ENCODE results near the gene MMEL1. TPM values are rescaled to one million over a fixed set of nuclear protein-coding genes. Genes with fewer than 3 reads are reported as not detected.
"Not testable (repeated sequence)": the region's sequence is repeated elsewhere in the genome, so short reads cannot be mapped to it uniquely, and the experiment has no call there.

MMEL1 gene
- total RNA-seq, 2 donors from 2014 or later = 0.54 to 0.87 TPM

GRCh38 chr1:2636733-2637132 is 3.9 kb upstream of the MMEL1 start:
- no peak for ATAC-seq (replicated peaks)
- Mint-ChIP-seq H3K9me3 (no peaks in the 10 kb centered on the region), H3K4me3 (no peak overlapping the region), H3K27me3 (peaks cover under 1% of the 10 kb centered on the region), H3K27ac (no peak overlapping the region), H3K4me1 (no peaks in the 10 kb centered on the region), H3K36me3 (ENCODE audit: low read depth) (no peaks in the 10 kb centered on the region)

GRCh38 chr1:2635361-2636010 is 2.7 kb upstream of the MMEL1 start:
- Mint-ChIP-seq H3K9me3 (no peaks in the 10 kb centered on the region), H3K36me3 (ENCODE audit: low read depth) (no peaks in the 10 kb centered on the region), H3K4me3 (no peak overlapping the region), H3K27ac (no peak overlapping the region), H3K27me3 (peaks cover 4% of the 10 kb centered on the region), H3K4me1 (no peaks in the 10 kb centered on the region)
- no peak for ATAC-seq (replicated peaks)

DNA sequence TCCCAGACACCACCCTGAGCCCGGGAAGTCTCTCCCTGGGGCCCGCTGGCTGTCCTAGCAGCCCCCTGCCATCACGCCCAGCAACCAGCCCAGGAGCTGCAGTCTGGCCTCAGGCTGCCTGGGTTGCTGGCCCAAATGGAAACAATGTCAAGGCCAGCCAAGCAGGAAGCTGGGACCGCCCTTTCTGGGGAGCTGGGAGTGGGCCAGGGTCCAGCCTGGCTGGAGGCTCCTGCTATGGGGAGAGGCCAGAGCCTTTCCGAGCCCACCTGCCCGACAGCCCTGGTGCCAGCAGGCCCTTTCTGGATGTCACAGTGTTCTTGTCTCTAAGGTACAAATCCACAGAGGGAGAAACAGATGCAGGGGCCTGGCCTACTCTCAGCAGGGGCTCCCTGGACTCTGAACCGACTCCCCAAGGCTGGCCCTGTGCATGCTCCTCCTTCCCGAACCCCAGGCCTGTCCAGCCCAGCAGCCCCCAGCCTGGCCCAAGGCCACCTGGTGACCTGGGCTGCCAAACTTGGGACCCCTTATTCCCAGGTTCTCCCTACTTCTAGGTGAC is 1.2 kb upstream of the MMEL1 start:
- Mint-ChIP-seq H3K9me3 (no peaks in the 10 kb centered on the region), H3K27me3 (peaks cover 12% of the 10 kb centered on the region), H3K4me1 (no peaks in the 10 kb centered on the region), H3K4me3 (no peak overlapping the region), H3K27ac (no peak overlapping the region), H3K36me3 (ENCODE audit: low read depth) (no peaks in the 10 kb centered on the region)
- no peak for ATAC-seq (replicated peaks)

DNA sequence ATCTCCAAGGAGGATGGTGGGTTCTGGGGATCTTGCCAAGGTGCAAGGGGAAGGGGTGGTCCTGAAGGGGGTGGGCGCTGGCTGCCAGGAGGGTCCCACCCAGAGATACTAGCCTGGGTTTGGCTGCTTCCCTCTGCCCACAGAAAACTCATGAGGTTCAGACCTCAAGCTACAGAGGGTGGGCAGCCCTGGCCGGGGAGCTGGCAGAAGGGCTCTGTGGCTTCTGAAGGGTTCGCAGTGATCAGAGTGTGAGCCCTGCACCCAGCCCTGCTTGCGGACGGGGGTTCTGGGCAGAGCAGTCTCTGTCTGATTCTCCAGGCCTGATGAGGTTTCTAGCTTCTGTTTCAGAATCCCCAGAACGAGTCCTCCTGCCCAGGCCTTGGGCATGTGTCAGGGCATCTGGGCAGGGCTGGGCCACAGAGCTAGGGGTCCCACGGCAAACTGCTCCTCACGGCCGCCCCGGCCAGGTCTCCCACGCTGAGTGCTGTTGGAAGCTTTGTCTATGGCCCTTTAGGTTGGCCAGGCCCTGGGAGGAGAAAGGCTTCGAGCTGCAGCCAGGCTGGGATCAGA is 635 bp upstream of the MMEL1 start:
- ATAC-seq (replicated peaks) = no peak
- no peak overlapping the region for H3K27ac Mint-ChIP-seq
- no peak overlapping the region for H3K4me3 Mint-ChIP-seq
- H3K27me3 Mint-ChIP-seq = peaks cover 12% of the 10 kb centered on the region
- no peaks in the 10 kb centered on the region for H3K4me1 Mint-ChIP-seq
- no peaks in the 10 kb centered on the region for H3K9me3 Mint-ChIP-seq
- H3K36me3 Mint-ChIP-seq (ENCODE audit: low read depth) = no peaks in the 10 kb centered on the region

DNA sequence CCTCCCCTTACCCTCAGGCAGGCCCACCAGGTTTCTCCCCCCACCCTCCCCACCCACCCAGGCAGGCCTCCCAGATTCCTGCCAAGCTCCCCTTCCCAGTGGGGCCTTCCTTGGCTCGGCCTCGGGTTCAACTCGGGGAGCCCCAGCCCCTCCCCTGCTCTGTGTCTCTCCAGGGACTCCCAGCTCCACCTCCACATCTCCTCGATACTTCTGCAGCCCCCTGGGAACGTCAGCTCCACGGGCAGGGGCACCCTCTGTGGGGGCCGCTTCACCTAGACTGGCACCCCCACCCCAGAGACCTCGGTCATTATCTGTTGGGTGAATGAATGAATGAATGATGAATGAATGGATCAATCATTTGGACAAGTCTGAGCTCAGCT is 775 bp downstream of the MMEL1 start:
- Mint-ChIP-seq H3K27me3 (peaks cover 18% of the 10 kb centered on the region), H3K27ac (no peak overlapping the region)

DNA sequence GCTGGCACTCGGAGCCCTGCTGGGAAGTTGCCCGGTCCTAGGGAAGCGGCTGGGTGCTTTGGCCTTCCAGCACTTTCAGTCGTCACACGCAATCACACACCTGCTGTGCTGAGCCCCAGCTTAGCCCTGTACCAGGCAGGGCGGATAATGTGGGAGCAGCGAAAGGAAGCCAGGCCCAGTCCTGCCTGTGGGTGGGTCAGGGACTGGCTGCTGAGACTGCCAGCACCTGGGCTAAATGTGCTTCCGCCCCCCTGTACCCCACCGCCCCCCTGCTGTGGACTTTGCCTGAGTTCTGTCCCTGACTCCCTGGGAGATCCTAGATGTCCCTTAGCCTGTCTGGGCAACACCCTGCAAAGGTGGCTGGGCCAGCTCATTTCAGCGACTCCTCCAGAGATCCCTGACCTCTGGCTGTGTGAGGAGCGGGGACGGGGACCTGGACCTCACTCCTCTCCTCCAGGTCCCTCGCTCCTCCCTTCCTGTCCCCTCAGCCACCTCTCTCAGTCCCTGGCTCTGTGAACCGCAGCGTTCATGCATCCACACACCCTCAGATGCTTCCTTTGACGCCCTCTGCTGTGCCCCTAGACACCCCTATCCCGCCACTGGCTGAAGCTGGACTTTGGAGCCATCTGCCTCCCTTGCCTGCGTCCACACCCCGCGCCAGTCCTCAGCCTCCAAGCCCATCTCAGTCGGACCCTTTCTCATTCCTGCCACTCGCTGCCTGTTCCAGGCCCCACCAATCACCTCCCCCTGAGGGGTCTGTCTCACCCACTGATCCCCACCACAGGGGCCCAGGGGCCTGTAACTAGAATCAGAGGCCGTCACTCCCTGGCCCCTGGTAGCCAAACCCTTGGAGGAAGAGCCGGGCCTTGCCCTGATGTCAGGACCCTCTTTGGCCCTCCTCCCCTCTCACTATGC is 1.4 kb downstream of the MMEL1 start:
- no peaks in the 10 kb centered on the region for H3K9me3 Mint-ChIP-seq
- H3K4me3 Mint-ChIP-seq = no peak overlapping the region
- ATAC-seq (replicated peaks) = no peak
- peaks cover 24% of the 10 kb centered on the region for H3K27me3 Mint-ChIP-seq
- H3K4me1 Mint-ChIP-seq = no peaks in the 10 kb centered on the region
- no peak overlapping the region for H3K27ac Mint-ChIP-seq
- H3K36me3 Mint-ChIP-seq (ENCODE audit: low read depth) = no peaks in the 10 kb centered on the region

More for the DNA sequence above, 775 bp downstream of the MMEL1 start:
- Mint-ChIP-seq H3K9me3 (no peaks in the 10 kb centered on the region), H3K4me3 (no peak overlapping the region), H3K4me1 (no peaks in the 10 kb centered on the region), H3K36me3 (ENCODE audit: low read depth) (no peaks in the 10 kb centered on the region)
- no peak for ATAC-seq (replicated peaks)

DNA sequence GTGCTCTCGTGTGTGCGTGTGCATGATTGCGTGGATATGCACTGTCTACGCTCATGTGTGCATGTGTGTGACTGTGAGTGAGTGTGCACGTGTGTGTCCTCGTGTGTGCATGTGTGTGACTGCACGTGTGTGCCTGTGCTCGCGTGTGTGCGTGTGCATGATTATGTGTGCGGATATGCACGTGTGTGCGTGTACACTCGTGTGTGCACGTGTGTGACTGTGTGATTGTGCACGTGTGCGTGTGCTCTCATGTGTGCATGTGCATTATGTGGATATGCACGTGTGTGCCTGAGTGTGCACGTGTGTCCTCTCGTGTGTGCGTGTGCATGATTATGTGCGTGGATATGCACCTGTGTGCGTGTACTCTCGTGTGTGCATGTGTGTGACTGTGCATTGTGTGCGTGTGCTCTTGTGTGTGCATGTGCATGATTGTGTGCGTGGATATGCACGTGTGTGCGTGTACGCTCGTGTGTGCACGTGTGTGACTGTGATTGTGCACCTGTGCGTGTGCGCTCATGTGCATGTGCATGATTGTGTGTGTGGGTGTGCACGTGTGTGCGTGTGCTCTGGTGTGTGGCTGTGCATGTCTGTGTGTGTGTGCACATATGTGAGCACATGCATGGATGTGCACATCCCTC is 2.2 kb downstream of the MMEL1 start:
- no peak overlapping the region for H3K27ac Mint-ChIP-seq
- no peak overlapping the region for H3K4me3 Mint-ChIP-seq
- H3K36me3 Mint-ChIP-seq (ENCODE audit: low read depth) = no peaks in the 10 kb centered on the region
- no peaks in the 10 kb centered on the region for H3K4me1 Mint-ChIP-seq
- no peak for ATAC-seq (replicated peaks)
- peaks cover 32% of the 10 kb centered on the region for H3K27me3 Mint-ChIP-seq
- H3K9me3 Mint-ChIP-seq = no peaks in the 10 kb centered on the region

GRCh38 chr1:2629627-2630497 is 3.0 kb downstream of the MMEL1 start:
- ATAC-seq (replicated peaks) = no peak
- Mint-ChIP-seq H3K27ac (no peak overlapping the region), H3K36me3 (ENCODE audit: low read depth) (no peaks in the 10 kb centered on the region), H3K4me3 (no peak overlapping the region), H3K27me3 (peaks cover 34% of the 10 kb centered on the region), H3K9me3 (no peaks in the 10 kb centered on the region), H3K4me1 (no peaks in the 10 kb centered on the region)

DNA sequence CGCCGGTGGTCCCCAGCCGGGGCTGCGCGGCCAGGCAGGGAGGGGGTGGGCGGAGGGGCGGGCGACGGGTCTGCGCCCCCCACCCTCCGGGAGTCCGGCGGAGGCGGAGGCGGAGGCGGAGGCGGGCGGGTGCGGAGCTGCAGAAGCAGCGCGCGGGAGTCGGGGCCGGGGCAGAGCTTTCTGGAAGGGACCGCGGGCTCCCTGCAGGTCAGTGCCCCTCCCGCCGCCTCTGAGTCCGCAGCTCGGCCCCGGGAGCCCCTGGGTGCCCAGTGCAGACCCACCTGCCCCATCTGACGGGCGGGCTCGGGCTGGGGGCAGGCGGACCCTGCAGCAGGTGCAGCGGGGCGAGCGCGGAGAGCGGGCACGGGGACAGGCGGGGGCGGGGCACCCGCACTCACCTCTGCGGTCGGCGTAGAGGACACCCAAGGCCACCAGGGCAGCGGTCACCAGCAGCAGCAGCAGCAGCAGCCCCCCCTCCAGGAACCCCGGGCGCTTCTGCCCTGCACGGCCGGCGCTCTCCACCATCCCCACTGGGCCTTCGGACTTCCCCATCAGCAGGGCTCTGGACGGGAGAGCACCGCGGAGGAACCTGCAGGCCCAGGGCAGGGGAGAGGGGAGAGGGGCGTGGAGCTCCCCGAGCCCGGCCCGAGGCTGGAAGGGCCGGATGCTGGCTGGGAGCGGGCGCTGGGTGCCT is 3.7 kb downstream of the MMEL1 start:
- peaks cover 38% of the 10 kb centered on the region for H3K27me3 Mint-ChIP-seq
- no peak overlapping the region for H3K4me3 Mint-ChIP-seq
- H3K27ac Mint-ChIP-seq = no peak overlapping the region
- no peaks in the 10 kb centered on the region for H3K36me3 Mint-ChIP-seq (ENCODE audit: low read depth)
- ATAC-seq (replicated peaks) = no peak
- H3K9me3 Mint-ChIP-seq = no peaks in the 10 kb centered on the region
- no peaks in the 10 kb centered on the region for H3K4me1 Mint-ChIP-seq

DNA sequence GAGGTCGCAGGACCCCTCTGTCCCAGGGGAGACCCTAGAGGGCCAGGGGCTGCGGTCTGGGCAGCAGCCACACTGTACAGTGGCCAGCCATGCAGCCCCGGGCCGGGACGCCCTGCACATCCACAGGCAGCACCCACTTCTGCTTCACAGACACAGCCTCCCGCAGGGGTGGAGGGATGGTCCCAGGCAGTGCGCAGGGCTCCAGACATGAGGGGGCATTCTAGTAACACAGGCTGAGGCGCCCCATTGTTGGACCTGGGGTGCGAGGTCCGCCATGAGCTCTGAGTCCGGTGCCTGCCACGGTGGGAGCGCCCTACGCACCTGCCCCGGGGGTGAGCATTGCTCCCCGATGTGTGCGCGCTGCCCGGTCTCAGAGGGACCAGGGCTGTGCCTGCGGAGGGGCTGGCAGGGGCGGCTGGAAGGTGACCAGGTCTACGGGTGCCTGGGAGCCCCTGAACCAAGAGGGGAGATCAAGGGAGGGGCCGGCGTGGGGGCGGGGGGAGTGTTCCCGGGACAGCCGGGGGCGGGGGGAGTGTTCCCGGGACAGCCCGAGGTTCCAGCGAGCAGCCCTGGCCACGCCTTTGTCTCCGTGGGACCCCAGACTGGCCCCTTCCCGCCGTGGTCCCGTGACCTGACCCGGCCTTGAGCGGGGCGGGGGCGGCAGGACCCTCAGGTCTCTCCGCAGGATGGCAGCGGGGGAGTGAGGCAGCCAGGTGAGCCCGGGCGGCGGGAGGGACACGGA is 4.5 kb downstream of the MMEL1 start:
- no peaks in the 10 kb centered on the region for H3K36me3 Mint-ChIP-seq (ENCODE audit: low read depth)
- H3K4me1 Mint-ChIP-seq = no peaks in the 10 kb centered on the region
- H3K27ac Mint-ChIP-seq = no peak overlapping the region
- ATAC-seq (replicated peaks) = no peak
- no peaks in the 10 kb centered on the region for H3K9me3 Mint-ChIP-seq
- H3K27me3 Mint-ChIP-seq = peaks cover 38% of the 10 kb centered on the region
- no peak overlapping the region for H3K4me3 Mint-ChIP-seq

GRCh38 chr1:2627746-2628145 is 5.1 kb downstream of the MMEL1 start:
- Mint-ChIP-seq H3K36me3 (ENCODE audit: low read depth) (no peaks in the 10 kb centered on the region), H3K27me3 (peaks cover 38% of the 10 kb centered on the region), H3K27ac (no peak overlapping the region), H3K4me3 (no peak overlapping the region), H3K9me3 (no peaks in the 10 kb centered on the region), H3K4me1 (no peaks in the 10 kb centered on the region)
- ATAC-seq (replicated peaks) = no peak

DNA sequence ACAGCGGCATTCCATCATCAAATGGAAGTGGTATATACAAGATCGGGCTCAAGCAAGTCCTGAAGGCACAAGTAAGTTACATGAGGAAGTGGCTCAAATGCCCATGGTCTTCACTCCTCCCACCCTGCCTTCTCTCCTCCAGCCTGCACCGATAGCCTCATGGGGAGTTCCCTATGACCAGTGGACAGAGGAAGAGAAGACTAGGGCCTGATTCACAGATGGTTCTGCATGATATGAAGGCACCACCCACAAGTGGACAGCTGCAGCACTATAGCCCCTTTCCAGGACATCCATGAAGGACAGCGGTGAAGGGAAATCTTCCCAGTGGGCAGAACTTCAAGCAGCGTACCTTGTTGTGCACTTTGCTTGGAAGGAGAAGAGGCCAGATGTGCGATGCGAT is 7.1 kb downstream of the MMEL1 start:
- not testable (repeated sequence) for H3K36me3 Mint-ChIP-seq (ENCODE audit: low read depth); ATAC-seq (replicated peaks); H3K27ac Mint-ChIP-seq; H3K4me1 Mint-ChIP-seq; H3K4me3 Mint-ChIP-seq; H3K9me3 Mint-ChIP-seq
- peaks cover 34% of the 10 kb centered on the region for H3K27me3 Mint-ChIP-seq

DNA sequence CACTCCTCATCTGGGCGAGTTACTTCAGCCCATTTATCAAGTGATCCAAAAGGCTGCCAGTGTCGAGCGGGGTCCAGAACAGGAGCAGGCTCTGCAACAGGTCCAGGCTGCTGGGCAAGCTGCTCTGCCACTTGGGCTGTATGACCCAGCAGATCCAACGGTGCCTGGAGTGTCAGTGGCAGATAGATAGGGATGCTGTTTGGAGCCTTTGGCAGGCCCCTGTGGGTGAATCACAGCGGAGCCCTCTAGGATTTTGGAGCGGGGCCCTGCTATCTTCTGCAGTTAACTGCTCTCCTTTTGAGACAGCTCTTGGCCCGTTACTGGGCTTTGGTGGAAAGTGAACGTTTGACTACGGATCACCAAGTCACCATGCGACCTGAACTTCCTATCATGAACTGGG is 7.5 kb downstream of the MMEL1 start:
- no peaks in the 10 kb centered on the region for H3K4me1 Mint-ChIP-seq
- no peak overlapping the region for H3K27ac Mint-ChIP-seq
- no peak overlapping the region for H3K4me3 Mint-ChIP-seq
- H3K27me3 Mint-ChIP-seq = peaks cover 34% of the 10 kb centered on the region
- H3K36me3 Mint-ChIP-seq (ENCODE audit: low read depth) = no peaks in the 10 kb centered on the region
- no peaks in the 10 kb centered on the region for H3K9me3 Mint-ChIP-seq
- no peak for ATAC-seq (replicated peaks)
